HepG2 (cell line): ENCODE data around the gene PEPD.

Source experiments
- CC2D1A ChIP-seq: sonication (generic); formaldehyde crosslinking; IDR thresholded peaks from 2 replicates; pipeline ENCODE4 v1.8.1; 2023; ENCODE audit warnings: mild to moderate bottlenecking, missing genetic modification reagents
- TF ChIP-seq, protein P1 (sequence below): sonication (generic); formaldehyde crosslinking; IDR thresholded peaks from 2 replicates; pipeline ENCODE4 v1.4.0; 2020; ENCODE audit warnings: low read depth, mild to moderate bottlenecking, missing genetic modification reagents
- TF ChIP-seq, protein P2 (sequence below), 2 experiments: sonication (generic) in 1 of 2; formaldehyde crosslinking in 1 of 2; IDR thresholded peaks; 2 replicates each; pipeline versions ENCODE4 v1.5.1 to v1.6.1; 2011 to 2020; ENCODE audit warnings: borderline replicate concordance in 1 of 2, low read depth in 1 of 2, low read length in 1 of 2, mild to moderate bottlenecking in 1 of 2, missing genetic modification reagents in 1 of 2, moderate library complexity in 1 of 2

DNA sequence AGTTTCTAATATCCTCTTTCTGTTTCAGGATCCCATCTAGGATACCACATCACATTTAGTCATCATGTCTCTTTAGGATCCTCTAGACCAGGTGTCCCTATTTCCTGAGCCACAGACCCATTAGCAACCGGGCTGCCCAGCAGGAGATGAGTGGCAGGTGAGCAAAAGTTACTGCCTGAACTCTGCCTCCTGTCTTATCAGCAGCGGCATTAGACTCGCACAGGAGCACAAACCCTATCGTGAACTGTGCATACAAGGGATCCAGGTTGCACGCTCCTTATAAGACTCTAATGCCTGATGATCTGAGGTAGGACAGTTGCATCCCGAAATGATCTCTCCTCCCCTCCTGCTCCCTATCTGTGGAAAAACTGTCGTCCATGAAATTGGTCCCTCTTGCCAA, 155.9 kb downstream of the PEPD start:
- TF ChIP-seq, protein P1, sequence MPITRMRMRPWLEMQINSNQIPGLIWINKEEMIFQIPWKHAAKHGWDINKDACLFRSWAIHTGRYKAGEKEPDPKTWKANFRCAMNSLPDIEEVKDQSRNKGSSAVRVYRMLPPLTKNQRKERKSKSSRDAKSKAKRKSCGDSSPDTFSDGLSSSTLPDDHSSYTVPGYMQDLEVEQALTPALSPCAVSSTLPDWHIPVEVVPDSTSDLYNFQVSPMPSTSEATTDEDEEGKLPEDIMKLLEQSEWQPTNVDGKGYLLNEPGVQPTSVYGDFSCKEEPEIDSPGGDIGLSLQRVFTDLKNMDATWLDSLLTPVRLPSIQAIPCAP (CRISPR knock-in tag) = no peak
- TF ChIP-seq CC2D1A (CRISPR knock-in tag) = no peak
- TF ChIP-seq, protein P2, sequence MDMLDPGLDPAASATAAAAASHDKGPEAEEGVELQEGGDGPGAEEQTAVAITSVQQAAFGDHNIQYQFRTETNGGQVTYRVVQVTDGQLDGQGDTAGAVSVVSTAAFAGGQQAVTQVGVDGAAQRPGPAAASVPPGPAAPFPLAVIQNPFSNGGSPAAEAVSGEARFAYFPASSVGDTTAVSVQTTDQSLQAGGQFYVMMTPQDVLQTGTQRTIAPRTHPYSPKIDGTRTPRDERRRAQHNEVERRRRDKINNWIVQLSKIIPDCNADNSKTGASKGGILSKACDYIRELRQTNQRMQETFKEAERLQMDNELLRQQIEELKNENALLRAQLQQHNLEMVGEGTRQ (IDR thresholded peaks at IDR 0.05; ENCODE audit: low read depth, low read length) = no peak
- TF ChIP-seq, protein P2 (CRISPR knock-in tag; IDR thresholded peaks at IDR 0.05; ENCODE audit: borderline replicate concordance) = no peak
